Gastrocnemius medialis (tissue), 4 donors: Measurements from ENCODE around the gene ADPRS. TPM values are rescaled to one million over a fixed set of nuclear protein-coding genes. Genes with fewer than 3 reads are reported as not detected.

Source experiments
- ATAC-seq, 2 donors: fragments of 150-250 bp; one replicate each; pipeline ENCODE4 v1.9.1; 2016
- DNase-seq, 2 donors: peaks; one replicate each; pipeline ENCODE4 v3.0.0-alpha.2; 2019
- H3K27ac ChIP-seq, 4 donors: fragments of 200-600 bp; sonication (generic); 1 replicate in 1 of 4; 2 replicates in 3 of 4; pipeline ENCODE4 v1.5.1; 2016 to 2018; ENCODE audit warnings: mild to moderate bottlenecking in 2 of 4, moderate library complexity in 1 of 4
- H3K27me3 ChIP-seq, 3 donors: fragments of 200-600 bp; sonication (generic) in 2 of 3; 1 replicate in 1 of 3; 2 replicates in 2 of 3; pipeline versions ENCODE4 v1.5.1 to v1.6.0; 2016 to 2019; ENCODE audit warnings: mild to moderate bottlenecking in 1 of 3, moderate library complexity in 1 of 3
- H3K36me3 ChIP-seq, 2 donors: fragments of 200-600 bp; sonication (generic) in 1 of 2; one replicate each; pipeline ENCODE4 v1.5.1; 2017 to 2018
- H3K4me1 ChIP-seq, 2 donors: fragments of 200-600 bp; sonication (generic) in 1 of 2; one replicate each; pipeline ENCODE4 v1.5.1; 2016 to 2017; ENCODE audit warnings: mild to moderate bottlenecking in 2 of 2
- H3K4me3 ChIP-seq, 4 donors: fragments of 200-600 bp; sonication (generic) in 3 of 4; 1 replicate in 1 of 4; 2 replicates in 3 of 4; pipeline ENCODE4 v1.5.1; 2016 to 2019; ENCODE audit warnings: mild to moderate bottlenecking in 2 of 4
- H3K9me3 ChIP-seq, 3 donors: fragments of 200-600 bp; sonication (generic) in 2 of 3; 1 replicate in 1 of 3; 2 replicates in 2 of 3; pipeline ENCODE4 v1.5.1; 2016 to 2019
- CTCF ChIP-seq, 5 experiments: fragments of 450-650 bp in 3 of 5; fragments of 200-600 bp in 2 of 5; sonication (generic) in 2 of 5; IDR thresholded peaks in 4 of 5; conservative IDR thresholded peaks in 1 of 5; 1 replicate in 4 of 5; 2 replicates in 1 of 5; pipeline ENCODE4 v1.5.1; 2016 to 2019; ENCODE audit warnings: antibody characterized with exemption in 5 of 5, mild to moderate bottlenecking in 3 of 5, moderate library complexity in 3 of 5
- POLR2A ChIP-seq, 2 donors: fragments of 450-650 bp; IDR thresholded peaks; one replicate each; pipeline ENCODE4 v1.6.1; 2017; ENCODE audit warnings: antibody characterized with exemption in 2 of 2, mild to moderate bottlenecking in 2 of 2, moderate library complexity in 2 of 2
- in situ Hi-C, 4 donors: fragments of 200-750 bp; cut with MboI; loops; one replicate each; pipeline versions ENCODE4 v1.15.0 to v1.8.0; 2017; ENCODE audit warnings: low sequenced_read_pairs in 4 of 4
- intact Hi-C: fragments of 100-400 bp; cut with DNase I; formaldehyde crosslinking; loops from one replicate; pipeline ENCODE4 v1.15.1; 2023; ENCODE audit warnings: low total_unique reads
- total RNA-seq, 4 donors: library from RNA; depleted of rRNA; stranded (reverse); fragments of >200 nt; gene quantifications; one replicate each; pipeline versions ENCODE4 v1.1.0 to v1.2.3, GENCODE V29; 2016

Gene ADPRS
- total RNA-seq, 4 donors from 2014 or later, result 46.7 to 67.3 (median 54.0) TPM

DNA sequence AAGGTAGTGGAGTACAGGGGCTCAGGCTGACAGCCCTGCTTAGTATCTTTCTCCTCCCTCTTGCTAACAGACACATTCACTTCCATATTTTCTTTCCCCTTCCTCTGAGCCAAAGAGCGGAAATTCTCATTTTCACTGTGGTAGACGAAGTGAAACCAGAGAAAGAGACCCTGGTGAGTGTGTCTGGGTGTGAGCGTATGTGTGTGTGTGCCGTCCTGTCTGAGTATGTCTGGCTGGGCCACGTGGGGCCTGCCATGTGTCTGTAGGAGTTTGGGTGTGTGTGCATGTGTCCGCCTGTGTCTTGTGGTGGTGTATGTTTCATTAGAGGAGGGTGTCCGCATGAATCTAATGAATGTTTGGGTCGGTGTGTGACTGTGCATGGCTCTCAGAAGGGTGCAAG lies 34.7 kb downstream of the ADPRS start:
- TF ChIP-seq CTCF (IDR thresholded peaks at IDR 0.05 in 4 of 5, conservative IDR thresholded peaks at IDR 0.05 in 1 of 5) (no peak), POLR2A (IDR thresholded peaks at IDR 0.05) (no peak)
- Histone ChIP-seq H3K27me3 (peaks cover 5 to 17% (median 13%) of the 10 kb centered on the region in 3 donors), H3K9me3 (no peaks in the 10 kb centered on the region), H3K36me3 (no peaks in the 10 kb centered on the region), H3K4me1 (no peaks in the 10 kb centered on the region), H3K27ac (no peak overlapping the region), H3K4me3 (no peak overlapping the region)
- intact Hi-C loops, result no loop called here
- in situ Hi-C loops, result no loop called here
- ATAC-seq, result no peak
- no peak for DNase-seq

DNA sequence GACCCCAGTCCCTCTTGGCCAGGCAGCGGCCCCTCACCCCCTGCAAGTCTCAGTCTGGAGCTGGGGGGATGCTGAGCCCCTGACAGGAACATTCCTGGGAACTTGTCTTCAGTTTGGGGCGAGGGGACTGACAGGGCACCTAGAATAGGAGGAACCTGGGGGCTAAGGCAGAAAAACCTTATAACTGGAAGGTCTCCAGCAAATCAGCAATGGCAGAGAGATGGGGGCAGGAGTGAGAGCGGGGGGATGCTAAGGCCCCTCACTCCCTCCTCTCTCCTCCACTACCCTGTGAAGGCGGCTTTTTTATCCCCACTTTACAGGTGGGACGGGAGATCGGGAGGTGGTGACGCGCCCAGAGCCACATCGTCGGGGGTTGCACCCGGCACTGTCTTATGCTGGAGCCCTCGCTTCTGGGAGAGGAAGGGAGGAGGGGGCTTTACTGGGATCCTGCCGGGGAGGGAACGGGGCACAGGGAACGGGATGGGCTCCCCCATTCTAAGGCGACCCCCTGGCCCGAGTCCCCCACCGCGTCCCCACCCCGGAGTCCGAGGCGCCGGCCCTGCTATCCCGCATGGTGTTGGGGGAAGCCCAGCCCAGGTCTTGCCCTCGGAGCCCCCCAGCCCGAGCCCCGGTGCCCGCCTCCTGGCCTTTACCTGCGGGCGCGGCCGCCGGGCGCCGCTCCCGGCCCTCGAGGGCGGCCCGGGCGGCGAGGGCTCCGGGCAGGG lies 35.9 kb downstream of the ADPRS start:
- no peak for DNase-seq
- TF ChIP-seq CTCF (IDR thresholded peaks at IDR 0.05 in 4 of 5, conservative IDR thresholded peaks at IDR 0.05 in 1 of 5) (no peak), POLR2A (IDR thresholded peaks at IDR 0.05) (no peak)
- H3K27ac ChIP-seq, result no peak overlapping the region

DNA sequence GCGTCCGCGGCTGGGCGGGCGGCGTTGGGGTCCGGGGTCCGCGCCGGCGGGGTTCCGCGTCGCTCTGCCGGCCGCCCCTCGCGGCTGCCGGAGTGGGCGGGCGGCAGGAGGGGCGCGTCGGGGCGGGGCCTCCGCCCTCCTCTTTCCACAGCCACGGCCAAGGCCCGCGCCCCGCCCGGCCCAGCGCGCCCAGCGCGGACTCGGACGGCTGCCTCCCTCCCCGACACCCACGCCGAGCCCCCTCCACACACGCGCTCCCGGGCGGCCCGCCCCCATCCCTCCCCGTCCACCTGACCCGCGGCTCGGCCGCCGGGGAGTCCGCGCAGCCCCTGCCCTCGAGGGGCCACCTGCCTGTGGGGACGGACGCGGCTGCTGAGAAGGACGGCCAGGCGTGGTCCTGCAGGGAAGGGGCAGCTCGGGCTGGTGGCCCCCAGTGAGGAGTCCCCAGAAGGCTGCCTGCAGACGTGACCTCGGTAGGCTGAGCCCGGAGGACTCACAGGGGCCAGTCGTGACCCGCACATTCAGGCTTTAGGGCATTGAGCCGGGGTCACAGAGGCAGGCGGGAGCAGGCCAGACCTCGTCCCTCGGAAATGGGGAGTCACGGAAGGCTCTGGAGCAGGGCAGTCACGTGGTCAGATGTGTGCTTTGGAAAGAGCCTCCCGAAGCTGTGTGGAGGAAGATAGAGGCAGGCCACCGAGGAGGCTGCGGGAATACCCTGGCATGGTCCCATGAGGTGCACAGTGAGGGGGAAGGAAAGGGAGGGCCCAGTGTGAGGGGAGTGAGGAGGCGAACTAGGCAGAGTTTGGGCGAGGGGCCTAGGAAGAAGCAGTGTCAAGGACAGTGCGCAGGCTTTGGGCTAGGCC lies 36.7 kb downstream of the ADPRS start, which contains the start of gene COL8A2:
Gene COL8A2, minus strand, starts transcription at position 94 of the 863 bp plus-strand sequence. CDS start 24,980 bp downstream, outside the sequence.
- H3K36me3 ChIP-seq, result no peaks in the 10 kb centered on the region
- in situ Hi-C loops, result no loop called here
- H3K4me1 ChIP-seq, result no peaks in the 10 kb centered on the region
- H3K27me3 ChIP-seq, result peaks cover 5 to 17% (median 13%) of the 10 kb centered on the region in 3 donors
- TF ChIP-seq CTCF (IDR thresholded peaks at IDR 0.05 in 4 of 5, conservative IDR thresholded peaks at IDR 0.05 in 1 of 5) (no peak), POLR2A (IDR thresholded peaks at IDR 0.05) (no peak)
- H3K27ac ChIP-seq, result no peak within 1 kb of the TSS
- ATAC-seq (peak in 1 of 2 donors; percentile 26), DNase-seq (no peak)
- intact Hi-C loops, result no loop called here
- H3K4me3 ChIP-seq, result peak within 1 kb of the TSS; percentile 24 to 50 (median 39)
- no peaks in the 10 kb centered on the region for H3K9me3 ChIP-seq

More for the DNA sequence above, 35.9 kb downstream of the ADPRS start:
- intact Hi-C loops, result no loop called here
- Histone ChIP-seq H3K27me3 (peaks cover 5 to 17% (median 13%) of the 10 kb centered on the region in 3 donors), H3K9me3 (no peaks in the 10 kb centered on the region), H3K4me3 (no peak overlapping the region), H3K4me1 (no peaks in the 10 kb centered on the region), H3K36me3 (no peaks in the 10 kb centered on the region)
- no peak for ATAC-seq
- in situ Hi-C loops, result no loop called here

- TF ChIP-seq POLR2A (IDR thresholded peaks at IDR 0.05), result no peak
- TF ChIP-seq CTCF (IDR thresholded peaks at IDR 0.05 in 4 of 5, conservative IDR thresholded peaks at IDR 0.05 in 1 of 5), result no peak
- no peaks in the 10 kb centered on the region for H3K4me1 ChIP-seq
- no peak for DNase-seq
- H3K27ac ChIP-seq, result no peak overlapping the region
- no peaks in the 10 kb centered on the region for H3K9me3 ChIP-seq
- in situ Hi-C loops, result no loop called here
- intact Hi-C loops, result no loop called here
- ATAC-seq, result no peak
- H3K27me3 ChIP-seq, result peaks cover 5 to 17% (median 13%) of the 10 kb centered on the region in 3 donors
- no peaks in the 10 kb centered on the region for H3K36me3 ChIP-seq
- no peak overlapping the region for H3K4me3 ChIP-seq
Observed at GRCh38 chr1:36126005-36126716, 37.5 kb downstream of the ADPRS start.
